Measurements from ENCODE around the gene DIO1.

Gene DIO1

GRCh38 chr1:53895421-53895820 is 1.4 kb downstream of the DIO1 start:
- DNase-seq = no peak

DNA sequence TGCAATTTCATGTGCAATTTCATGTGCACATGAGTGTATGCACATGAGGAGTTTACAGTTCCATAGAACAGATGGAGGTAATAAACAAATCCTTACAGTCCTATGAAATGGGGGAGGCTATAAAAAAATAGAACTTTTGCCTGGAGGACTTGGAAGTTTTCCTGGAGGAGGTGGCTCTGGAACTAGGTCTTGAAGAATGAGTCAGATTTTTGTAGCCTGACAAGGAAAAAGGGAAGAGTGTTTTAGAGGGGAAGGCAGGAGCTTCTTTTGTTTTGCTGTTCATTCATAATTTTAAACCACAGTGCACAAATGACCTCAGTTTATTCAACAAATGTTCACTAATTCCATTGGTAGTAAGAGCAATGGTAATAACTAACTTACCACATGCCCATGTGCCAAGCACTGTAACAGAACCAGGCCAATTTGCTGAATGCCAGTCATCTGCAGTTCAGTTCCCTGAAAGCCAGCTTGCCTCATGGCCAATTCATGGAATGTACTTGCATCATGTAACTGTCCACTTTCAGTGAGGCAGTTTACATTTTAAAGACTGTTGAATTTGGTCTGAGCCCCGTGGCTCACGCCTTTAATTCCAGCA is 2.7 kb downstream of the DIO1 start:
- DNase-seq = no peak

DNA sequence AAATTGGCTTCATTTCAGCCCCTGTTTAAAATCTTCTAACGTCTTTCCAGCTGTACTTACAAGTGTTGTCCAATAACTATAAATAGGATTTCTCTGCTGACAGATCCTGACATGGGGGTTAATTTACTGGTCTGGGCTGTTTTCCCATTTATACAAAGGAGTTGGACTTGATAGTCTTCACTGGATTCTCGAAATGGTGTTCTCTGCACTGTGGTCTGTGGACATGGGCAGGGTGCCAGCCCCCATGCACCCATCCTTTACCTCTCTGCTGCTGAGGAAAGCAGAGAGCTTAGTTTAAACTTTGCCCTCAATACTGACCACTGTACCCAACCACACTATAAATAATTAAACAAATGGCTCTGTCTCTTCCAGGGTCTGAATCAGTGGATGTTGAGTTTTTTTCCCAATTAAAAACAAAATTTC is 5.2 kb downstream of the DIO1 start:
- DNase-seq = no peak

DNA sequence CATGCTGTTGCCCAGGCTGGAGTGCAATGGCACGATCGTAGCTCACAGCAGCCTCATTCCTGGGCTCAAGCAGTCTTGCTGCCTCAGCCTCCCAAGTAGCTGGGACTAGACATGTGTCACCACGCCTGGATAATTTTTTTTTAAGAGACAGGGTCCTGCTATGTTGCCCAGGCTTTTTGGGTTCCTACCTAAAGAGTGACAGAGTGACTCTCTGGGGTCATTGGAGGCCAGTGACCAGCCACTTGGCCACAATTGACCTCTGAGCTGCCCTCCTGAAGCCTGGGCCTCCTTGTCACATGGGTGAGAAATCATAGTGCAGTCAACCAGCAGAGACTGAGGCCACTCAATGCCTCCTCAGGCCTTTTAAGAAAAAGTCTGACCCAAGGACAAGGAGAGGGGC is 5.7 kb downstream of the DIO1 start:
- no peak for DNase-seq

- DNase-seq = no peak
Observed at GRCh38 chr1:53902235-53903138, 8.5 kb downstream of the DIO1 start.

DNA sequence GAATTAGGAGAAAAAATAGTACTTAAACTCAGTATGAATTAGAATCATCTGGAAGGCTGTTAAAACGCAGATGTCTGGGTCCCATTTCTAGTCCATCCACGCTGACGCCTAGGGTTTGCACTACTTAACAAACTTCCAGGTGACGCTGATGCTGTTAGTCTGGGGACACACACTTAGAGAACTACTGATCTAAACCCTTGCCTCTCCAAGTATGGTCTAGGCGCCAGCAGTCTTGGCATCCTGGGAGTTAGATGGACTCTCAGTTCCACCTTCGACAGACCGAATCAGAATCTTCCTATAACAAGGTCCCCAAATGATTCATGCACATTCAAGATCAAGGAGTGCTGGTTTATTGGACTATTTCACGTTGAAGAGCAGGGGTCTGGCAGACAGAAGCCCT is 11.5 kb downstream of the DIO1 start:
- no peak for DNase-seq

DNA sequence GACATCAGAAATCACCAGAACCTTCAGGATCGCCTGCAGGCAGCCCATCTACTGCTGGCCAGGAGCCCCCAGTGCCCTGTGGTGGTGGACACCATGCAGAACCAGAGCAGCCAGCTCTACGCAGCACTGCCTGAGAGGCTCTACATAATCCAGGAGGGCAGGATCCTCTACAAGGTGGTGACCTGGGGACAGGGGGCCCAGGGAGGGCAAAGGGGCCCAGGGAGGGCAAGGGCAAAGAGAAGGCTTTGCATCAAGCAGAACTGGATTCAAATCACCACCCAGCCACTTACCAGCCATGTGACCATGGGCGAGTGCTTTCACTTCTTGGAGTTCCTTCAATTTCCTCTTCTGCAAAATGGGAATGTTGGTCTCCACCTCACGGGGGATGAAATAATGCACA is 12.1 kb downstream of the DIO1 start:
- DNase-seq = no peak

- DNase-seq = no peak
Observed at GRCh38 chr1:53909946-53910345, 16.0 kb downstream of the DIO1 start.

DNA sequence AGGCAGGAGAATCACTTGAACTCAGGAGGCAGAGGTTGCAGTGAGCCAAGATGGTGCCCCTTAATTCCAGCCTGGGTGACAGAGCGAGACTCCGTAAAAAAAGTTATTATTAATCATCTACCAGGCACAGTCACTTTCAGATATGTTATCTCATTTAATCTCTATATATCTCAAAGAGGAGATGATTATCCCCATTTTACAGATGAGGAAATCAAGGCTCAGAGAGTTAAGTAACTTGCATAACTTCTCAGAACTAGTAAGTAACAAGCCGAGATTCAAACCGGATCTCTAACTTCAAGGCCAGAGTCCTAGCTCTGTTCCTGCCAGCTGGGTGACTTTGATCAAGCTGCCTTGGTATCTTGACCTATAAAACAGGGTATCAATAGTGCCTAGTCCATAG is 17.5 kb downstream of the DIO1 start:
- no peak for DNase-seq

DNA sequence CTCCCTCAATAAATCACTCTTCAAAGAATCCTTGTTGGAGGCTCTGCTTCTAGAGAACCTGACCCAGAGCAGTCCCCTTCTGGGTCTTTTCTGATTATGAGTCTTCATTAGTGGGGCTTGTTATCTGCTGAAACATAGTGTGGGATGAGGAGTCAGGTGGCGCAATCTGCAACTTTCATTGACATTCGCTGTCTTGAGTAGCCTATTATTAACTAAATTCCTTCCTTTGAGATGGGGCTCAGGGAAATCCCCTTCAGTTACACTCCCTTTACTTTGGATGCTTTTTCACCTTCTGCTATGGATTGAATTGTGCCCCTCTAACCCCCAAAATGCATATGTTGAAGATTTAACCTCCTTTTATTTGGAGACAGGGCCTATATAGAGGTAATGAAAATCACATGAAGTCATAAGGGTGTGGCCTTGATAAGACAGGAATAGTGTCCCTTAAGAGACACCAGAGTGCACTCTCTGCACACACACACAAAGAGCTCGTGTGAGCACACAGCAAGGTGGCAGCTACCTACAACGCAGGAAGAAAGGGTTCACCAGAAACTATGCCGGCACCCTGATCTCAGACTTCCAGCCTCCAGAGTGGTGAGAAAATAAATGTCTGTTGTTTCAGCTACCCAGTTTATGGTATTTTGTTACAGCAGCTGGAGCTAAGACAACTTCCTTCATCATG is 19.5 kb downstream of the DIO1 start:
- no peak for DNase-seq

GRCh38 chr1:53918343-53918742 is 24.4 kb downstream of the DIO1 start:
- no peak for DNase-seq

DNA sequence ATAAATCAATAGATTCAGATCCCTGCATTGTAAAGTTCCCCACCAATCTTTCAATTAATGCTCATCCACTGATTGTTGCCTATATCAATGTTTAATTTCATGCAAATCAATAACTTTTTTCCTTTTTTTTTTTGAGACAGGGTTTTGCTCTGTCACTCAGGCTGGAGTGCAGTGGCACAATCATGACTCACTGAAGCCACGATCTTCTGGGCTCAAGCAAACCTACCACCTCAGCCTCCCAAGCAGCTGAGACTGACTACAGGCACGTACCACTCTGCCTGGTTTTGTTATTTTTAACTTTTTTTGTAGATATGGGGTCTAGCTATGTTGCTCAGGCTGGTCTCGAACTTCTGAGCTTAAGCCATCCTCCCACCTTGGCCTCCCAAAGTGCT is 25.7 kb downstream of the DIO1 start:
- DNase-seq = no peak

GRCh38 chr1:53927376-53927881 is 33.4 kb downstream of the DIO1 start:
- DNase-seq = no peak

DNA sequence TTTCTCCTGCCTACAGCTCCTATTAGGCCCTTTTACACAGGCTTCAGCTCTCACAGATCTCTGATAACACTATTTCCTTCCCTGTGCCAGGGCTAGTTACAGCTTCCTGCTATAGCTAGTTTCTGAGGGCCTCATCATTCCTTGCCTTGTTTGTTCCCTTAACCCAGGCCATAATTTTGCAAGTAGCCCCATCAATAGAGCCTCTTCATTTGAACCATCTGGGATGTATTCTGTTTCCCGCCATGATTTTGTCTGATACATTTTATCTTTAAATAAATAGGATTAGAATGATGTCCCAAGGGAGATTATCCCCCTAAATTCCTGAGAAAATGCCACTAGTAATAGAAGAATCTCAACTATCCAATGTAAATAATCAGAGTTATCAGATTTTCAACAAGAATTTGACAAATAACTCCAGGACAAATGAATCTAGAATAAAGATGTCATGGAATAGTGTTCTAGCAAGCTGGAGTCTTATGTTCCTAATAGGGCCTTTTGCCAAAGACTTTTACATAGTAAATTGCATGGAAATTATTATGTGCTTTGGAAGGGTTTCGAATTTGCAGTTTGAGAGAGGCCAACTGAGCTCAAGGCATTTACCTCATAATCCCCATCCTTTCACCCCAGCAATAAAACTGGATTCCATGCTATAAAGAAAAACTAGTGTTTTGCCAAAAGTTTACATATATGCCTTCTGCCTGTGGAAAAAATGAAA is 35.4 kb downstream of the DIO1 start:
- DNase-seq = no peak

GRCh38 chr1:53930932-53931331 is 36.9 kb downstream of the DIO1 start:
- no peak for DNase-seq

GRCh38 chr1:53931523-53931922 is 37.5 kb downstream of the DIO1 start:
- no peak for DNase-seq

DNA sequence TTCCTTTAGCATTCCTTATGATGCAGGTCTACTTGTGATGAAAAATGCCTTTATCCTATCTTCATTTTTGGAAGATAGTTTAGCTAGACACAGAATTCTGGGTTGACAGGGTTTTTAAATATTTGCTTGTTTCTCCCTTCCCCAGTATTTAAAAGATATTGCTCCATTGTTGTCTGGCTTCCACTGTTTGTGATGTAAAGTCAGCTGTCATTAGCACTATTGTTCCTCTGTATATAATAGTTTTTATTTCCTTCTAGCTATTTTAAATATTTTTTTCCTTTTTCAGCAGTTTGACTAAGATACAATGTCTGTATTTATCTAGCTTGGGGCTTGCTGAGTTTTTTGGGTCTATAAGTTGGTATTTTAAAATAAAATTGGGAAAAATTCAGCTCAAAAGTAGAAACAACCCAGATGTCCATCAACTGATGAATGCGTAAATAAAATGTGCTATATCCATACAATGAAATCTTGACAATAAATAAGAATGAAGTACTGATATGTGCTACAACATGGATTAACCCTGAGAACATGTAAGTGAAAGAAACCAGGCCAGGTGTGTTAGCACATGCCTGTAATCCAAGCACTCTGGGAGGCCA is 40.3 kb downstream of the DIO1 start:
- no peak for DNase-seq

GRCh38 chr1:53936430-53936829 is 42.4 kb downstream of the DIO1 start:
- no peak for DNase-seq

DNA sequence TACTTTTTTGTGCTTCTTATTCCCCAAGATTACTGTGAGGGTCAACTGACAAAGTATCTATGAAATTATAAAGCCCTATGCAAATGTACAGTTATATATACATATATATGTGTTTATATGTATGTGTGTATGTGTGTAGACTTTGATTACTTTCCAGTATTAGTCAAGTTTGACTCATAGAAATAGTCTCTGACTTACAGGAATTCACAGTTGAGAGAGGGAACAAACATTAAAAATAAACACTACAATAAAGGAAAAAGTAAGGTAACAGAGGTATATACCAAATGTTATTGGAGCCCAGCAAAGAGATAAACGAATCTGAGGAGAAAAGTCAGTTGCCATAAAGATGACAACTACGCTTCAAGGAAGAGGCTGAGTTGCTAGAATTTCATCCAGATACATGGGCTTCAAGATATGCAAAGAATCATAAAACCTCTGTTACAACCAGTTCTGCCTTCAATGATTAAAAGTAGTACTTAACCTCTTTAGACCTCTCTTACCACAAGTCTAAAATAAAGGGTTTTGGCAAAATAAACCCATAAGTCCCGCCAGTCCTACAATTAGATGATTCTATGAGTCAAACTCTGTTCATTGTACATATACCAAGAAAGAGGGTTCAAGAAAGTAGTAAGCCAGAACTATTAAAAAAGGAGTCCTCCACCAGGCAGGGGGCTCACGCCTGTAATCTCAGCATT is 44.3 kb downstream of the DIO1 start:
- DNase-seq = no peak

- no peak for DNase-seq
Observed at GRCh38 chr1:53942127-53942957, 48.4 kb downstream of the DIO1 start.

DNA sequence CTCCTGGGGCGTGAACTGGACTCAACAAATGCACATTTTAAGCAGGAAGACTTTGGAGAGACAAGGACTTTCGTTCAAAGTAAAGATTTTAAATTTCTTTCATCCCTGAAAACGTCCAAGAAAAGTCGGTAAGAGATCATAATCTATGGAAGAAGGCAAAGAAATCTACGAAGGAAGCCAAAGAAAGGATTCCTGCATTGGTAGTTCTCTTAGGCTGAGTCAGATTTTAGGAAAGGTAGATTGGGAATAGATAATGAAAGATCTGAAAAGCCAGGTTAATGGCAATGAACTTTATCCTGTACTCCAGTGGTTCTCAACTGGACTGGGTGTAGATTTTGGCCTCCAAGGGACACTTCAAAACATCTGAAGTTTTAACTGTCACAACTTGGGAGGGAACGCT is 49.1 kb downstream of the DIO1 start:
- DNase-seq = no peak

Measured in islet precursor cell (in vitro differentiated cells).